Measurements from ENCODE around the gene PTPRD. TPM values are rescaled to one million over a fixed set of nuclear protein-coding genes. Genes with fewer than 3 reads are reported as not detected.

Gene PTPRD
- total and polyA plus RNA-seq, 9 donors: 16.2 to 231 (median 85.8) TPM

- Histone ChIP-seq H3K4me1 (ENCODE audit: insufficient read depth) (no peaks in the 10 kb centered on the region), H3K36me3 (no peaks in the 10 kb centered on the region), H3K9me3 (no peaks in the 10 kb centered on the region), H3K27ac (no peak overlapping the region), H3K4me3 (no peak overlapping the region), H3K27me3 (no peaks in the 10 kb centered on the region)
- intact Hi-C loops (cut with DNase I): no loop called here
- no peak for DNase-seq
- TF ChIP-seq POLR2A (IDR thresholded peaks at IDR 0.05) (no peak), CTCF (IDR thresholded peaks at IDR 0.05) (no peak), EP300 (IDR thresholded peaks at IDR 0.05) (no peak)
- 92 to 96% (median 93%) methylated on average over 2 of the region's 2 CpGs for WGBS, 3 donors
These were observed 2241.1 kb downstream of the PTPRD start for GRCh38 chr9:8371686-8372085.

- no peak overlapping the region for H3K4me3 ChIP-seq
- intact Hi-C loops (cut with DNase I): no loop called here
- TF ChIP-seq POLR2A (IDR thresholded peaks at IDR 0.05) (no peak), CTCF (IDR thresholded peaks at IDR 0.05) (no peak), EP300 (IDR thresholded peaks at IDR 0.05) (no peak)
- H3K4me1 ChIP-seq (ENCODE audit: insufficient read depth): no peaks in the 10 kb centered on the region
- no peak for DNase-seq
- H3K27ac ChIP-seq: no peak overlapping the region
- no peaks in the 10 kb centered on the region for H3K36me3 ChIP-seq
- WGBS, 3 donors: 78 to 89% (median 88%) methylated on average over 3 of the region's 3 CpGs
- H3K27me3 ChIP-seq: no peaks in the 10 kb centered on the region
- H3K9me3 ChIP-seq: no peaks in the 10 kb centered on the region
These were observed 2246.5 kb downstream of the PTPRD start for GRCh38 chr9:8366161-8366926.

GRCh38 chr9:8365466-8366160, 2247.2 kb downstream of the PTPRD start:
- Histone ChIP-seq H3K27ac (no peak overlapping the region), H3K27me3 (no peaks in the 10 kb centered on the region), H3K9me3 (no peaks in the 10 kb centered on the region), H3K36me3 (no peaks in the 10 kb centered on the region), H3K4me1 (ENCODE audit: insufficient read depth) (no peaks in the 10 kb centered on the region), H3K4me3 (no peak overlapping the region)
- intact Hi-C loops (cut with DNase I): no loop called here
- WGBS, 3 donors: 92 to 96% (median 94%) methylated on average over 4 of the region's 4 CpGs
- TF ChIP-seq EP300 (IDR thresholded peaks at IDR 0.05) (no peak), CTCF (IDR thresholded peaks at IDR 0.05) (no peak), POLR2A (IDR thresholded peaks at IDR 0.05) (no peak)
- DNase-seq: no peak

GRCh38 chr9:8365029-8365428, 2247.8 kb downstream of the PTPRD start:
- DNase-seq: no peak
- H3K27ac ChIP-seq: no peak overlapping the region
- no peaks in the 10 kb centered on the region for H3K4me1 ChIP-seq (ENCODE audit: insufficient read depth)
- TF ChIP-seq POLR2A (IDR thresholded peaks at IDR 0.05) (no peak), CTCF (IDR thresholded peaks at IDR 0.05) (no peak)
- no peaks in the 10 kb centered on the region for H3K9me3 ChIP-seq
- no peaks in the 10 kb centered on the region for H3K27me3 ChIP-seq
- WGBS, 3 donors: 35 to 66% (median 61%) methylated on average over 2 of the region's 2 CpGs
- intact Hi-C loops (cut with DNase I): no loop called here
- no peaks in the 10 kb centered on the region for H3K36me3 ChIP-seq
- no peak overlapping the region for H3K4me3 ChIP-seq

Data from ovary (tissue), 9 donors.